NCI-H2227 treated with DMSO at 0.1 percent for 48 hours (cell line): ENCODE data around the gene UBTD2.

Experiments
- DNase-seq: peaks from one replicate; lab custom pipeline; 2025; lab: John Stamatoyannopoulos, UW

UBTD2 gene

DNA sequence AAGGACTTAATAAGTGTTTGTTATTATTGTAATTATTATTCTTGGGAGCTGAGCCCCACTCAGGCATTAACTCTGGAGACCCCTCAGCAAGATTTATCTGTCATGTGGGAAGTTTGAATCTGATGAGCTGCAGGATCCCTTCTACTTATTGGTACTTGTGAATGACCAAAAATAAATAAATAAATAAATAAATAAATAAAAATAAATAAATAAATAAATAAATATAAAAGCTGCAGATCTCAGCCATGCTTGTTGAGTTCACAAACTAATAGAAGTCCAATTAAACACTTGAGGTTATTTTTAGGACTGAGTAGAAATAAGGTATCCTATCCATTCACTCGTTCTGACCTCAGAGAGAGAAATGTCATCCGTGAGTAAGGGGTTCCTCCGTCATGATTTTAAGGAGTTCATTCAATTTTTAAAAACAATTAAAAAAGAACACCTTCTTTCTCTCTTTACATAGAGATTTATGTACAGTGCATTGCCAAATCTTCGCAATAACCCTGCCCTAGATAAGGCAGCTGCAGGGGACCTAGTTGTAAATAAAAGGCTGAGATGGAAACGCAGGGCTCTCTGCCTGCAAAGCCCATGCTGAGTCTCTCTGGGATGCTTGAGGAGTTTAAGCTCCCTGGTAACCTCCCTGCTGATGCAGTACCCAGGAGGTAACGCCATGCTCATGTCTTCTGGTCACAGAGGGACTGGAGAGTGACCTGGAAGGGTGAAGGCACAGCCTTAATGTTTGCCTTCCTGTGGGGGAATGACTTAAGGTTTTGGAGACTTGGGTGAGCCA lies 88.4 kb downstream of the UBTD2 start:
- no peak for DNase-seq

DNA sequence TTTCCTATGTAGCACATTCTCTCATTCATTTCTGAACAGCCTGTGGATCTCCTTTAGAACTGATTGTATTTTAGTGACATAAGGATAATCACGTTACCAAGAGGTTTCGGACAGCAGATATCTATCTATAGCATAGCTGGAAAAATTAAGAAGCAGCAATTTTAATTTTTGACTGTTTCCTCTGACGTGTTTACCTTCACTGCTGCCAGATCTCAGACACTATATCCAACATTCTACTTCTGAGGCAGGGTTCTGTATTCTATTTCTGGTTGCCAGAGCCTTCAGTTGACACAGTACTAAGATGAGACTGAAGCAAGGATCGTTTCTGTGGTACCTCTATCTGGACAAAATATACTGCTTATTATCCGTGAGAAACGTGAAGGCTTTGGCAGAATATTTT lies 89.7 kb downstream of the UBTD2 start, which contains the start of gene EFCAB9:
EFCAB9 (plus strand) TSS at position 301 of the 400 bp plus-strand sequence; CDS start at position 302, 1 bp downstream.
- DNase-seq: no peak

DNA sequence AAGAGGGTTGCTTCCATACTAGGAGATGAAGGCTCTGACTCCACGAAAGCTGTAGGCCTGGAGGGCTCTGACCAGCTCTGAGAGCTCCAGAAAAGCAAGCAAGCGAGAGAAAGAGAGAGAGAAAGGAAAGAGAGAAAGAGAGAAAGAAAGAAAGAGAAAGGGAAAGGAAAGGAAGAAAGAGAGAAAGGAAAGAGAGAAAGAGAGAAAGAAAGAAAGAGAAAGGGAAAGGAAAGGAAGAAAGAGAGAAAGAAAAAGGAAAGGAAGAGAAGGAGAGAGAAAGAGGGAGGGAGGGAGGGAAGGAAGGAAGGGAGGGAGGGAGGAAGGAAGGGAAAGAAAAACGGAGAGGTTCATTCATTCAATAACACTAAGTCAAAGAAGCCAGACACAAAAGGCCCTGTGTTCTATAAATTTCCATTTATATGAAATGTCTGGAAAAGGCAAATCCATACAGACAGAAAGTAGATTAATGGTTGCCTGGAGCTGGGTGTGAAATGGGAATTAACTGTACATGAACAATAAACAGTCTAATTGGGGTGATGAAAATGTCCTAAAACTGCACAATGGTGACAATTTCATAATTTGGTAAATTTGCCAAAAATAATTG lies 93.8 kb downstream of the UBTD2 start:
- no peak for DNase-seq

DNA sequence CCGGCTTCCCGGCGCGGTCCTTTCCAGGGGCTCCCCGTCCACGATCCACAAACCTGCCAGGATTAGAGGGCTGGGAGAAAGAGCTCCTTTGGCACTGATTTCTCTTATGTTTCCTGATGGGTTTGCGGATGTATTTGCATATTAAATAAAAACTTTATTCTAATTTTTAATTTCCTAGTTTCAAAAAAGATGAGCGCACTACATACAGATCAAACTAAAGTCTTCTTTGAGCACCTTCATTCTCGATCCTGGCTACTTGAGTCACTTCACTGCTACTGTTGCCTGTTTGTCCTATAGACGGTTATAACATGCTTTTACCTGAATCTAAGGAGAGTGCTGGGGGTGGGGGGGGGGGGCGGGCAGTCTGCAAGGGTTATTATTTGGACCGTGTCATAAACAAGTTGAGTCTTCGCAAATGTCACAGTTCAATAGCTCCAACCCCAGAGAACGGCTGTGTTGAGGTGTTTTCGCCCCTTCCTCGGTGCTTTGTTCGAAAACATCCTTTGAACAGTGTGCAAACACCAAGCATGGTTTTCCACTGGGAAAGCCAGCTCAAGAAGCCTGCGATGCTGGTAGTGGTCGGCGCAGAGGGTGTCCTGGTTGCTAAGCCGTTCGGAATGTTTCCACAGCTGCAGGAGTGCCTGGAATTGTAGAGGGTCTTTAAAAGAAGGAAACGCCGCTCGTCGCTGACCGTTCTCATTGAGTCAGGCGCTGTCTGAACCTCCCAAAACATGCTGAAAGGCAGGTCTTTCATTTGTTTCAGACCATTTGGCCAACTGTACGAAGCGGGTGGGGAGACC lies 94.5 kb downstream of the UBTD2 start:
- DNase-seq: peak; percentile 29

DNA sequence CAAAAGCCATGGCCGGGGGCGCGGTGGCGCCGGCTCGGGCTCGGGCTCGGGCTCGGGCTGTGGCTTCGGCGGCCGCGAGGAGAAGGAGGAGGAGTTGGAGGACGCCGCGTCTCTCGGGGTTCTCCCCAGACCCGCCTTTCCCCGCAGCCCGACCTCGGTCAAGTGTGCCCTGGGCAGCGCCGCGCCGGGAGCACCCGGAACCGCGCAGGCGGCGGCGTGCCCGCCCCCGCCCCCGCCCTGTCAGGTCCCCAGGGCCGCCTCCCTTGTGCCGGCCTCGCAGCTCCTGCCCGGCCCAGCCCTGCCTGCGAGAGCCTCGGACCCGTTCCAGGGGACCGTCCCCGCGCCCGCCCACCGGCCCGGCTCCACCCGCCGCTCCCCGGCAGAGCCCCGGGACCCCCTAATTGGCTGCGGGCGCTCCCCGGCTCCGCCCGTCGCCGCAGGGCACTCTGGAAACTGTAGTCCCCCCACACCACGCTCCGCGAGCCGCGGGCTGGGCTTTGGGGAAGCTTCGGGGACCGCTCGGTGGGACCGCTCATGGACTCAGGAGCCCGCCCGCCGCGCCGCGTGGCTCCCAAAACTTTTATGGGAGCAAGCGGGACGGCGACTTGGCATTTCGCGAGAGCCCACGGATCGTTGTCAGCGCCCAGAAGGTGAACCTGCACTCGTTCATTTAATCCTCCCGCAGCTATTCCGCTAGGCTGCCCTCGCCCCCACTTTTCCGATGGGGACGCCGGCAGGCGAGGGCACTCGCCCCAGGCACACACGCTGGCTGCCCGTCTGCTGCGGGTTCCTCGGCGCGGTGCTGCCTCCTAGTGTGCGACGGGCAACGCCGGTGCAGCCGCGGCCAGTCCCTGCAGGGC lies 95.3 kb downstream of the UBTD2 start, which contains the start of gene STK10:
STK10 (minus strand) TSS at position 192 of the 860 bp plus-strand sequence; CDS start at position 10, 182 bp downstream.
- DNase-seq: peak; percentile 73

DNA sequence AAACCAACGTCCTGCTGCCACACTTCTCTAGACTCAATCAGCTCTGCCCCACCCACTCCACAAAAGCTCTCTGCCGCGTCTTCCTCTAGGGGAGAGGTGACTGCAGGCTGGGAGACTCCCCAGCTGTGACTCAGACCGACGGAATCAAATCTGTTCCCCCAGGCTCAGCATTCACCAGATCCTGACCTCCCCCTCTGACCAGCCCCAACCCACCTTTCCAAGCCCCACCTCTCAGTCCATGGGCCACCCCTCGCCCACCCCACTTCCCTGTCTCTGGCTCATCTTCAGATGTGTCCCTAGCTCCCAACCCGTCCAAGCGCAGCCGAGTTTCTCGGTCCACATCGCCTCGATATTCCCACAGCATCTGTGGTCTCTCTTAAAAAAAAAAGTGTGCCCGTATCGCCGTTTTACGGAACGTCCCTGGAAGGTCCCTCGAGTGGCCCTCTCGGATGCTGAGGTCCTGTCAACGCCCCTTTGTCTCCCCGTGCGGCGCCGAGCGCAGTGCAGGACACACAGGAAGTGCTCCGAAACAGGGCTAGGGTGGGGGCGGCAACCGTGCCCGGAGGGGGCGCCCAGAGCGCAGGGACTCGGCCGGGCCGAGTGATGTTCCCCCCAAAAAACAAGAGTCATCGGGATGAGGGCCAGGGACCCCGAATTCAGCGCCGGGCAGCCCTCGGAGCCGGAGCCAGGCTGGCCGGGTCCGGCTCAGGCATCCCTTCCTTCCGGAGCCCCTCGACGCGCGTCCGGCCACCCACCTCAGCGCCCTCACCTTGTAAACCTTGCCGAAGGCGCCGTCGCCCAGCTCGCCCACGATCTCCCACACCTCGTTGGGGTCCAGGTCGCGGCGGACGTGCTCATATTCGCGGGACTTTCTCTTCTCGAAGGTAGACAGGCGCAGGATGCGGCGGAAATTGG lies 96.2 kb downstream of the UBTD2 start:
- DNase-seq: peak; percentile 3

DNA sequence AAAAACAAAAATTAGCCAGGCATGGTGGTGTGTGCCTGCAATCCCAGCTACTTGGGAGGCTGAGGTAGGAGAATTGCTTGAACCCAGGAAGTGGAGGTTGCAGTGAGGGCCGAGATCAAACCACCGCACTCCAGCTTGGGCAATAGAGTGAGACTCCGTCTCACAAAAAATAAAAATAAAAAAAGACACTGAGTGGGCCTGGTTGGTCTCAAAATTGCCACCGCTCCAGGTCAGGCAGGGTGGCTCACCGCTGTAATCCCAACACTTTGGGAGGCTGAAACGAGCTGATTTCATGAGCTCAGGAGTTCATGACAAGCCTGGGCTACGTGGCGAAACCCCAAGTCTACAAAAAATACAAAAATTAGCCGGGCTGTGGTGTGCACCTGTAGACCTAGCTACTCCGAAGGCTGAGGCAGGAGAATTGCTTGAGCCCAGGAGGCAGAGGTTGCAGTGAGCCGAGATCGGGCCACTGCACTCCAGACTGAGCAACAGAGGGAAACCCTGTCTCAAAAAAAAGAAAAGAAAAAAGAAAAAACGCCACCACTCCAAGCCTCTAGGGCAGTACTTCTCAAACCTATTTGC lies 97.4 kb downstream of the UBTD2 start:
- no peak for DNase-seq

DNA sequence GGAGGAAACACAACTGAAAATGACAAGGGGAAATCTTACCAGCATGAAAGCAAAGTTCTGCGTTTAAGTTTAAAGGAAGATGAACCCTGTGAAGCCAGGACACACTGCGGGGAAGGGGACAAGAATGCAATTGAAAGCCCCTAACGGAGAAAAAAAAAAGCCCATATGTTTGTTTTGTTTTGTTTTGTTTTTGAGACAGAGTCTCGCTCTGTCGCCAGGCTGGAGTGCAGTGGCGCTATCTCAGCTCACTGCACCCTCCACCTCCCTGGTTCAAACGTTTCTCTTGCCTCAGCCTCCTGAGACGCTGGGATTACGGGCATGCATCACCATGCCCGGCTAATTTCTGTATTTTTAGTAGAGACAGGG lies 98.5 kb downstream of the UBTD2 start:
- no peak for DNase-seq

DNA sequence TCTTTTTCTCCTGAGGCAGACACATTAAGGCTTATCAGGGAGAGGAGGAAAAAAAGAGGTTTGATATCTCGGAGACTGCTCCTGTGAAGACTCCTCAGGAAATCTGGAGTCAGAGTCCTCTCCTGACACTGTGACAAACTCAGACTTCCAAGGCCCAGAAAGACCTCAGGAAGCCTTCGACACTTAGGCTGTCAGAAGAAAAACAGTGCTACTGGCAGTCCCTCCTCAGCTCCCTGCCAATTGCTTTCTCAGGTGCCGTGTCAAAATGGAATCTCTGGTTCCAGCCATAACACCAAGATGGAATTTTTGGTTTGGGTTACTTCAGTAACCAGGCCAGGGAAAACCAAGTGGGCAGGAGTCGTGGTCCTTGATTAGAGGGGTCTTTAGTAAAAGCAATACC lies 99.7 kb downstream of the UBTD2 start:
- no peak for DNase-seq

DNA sequence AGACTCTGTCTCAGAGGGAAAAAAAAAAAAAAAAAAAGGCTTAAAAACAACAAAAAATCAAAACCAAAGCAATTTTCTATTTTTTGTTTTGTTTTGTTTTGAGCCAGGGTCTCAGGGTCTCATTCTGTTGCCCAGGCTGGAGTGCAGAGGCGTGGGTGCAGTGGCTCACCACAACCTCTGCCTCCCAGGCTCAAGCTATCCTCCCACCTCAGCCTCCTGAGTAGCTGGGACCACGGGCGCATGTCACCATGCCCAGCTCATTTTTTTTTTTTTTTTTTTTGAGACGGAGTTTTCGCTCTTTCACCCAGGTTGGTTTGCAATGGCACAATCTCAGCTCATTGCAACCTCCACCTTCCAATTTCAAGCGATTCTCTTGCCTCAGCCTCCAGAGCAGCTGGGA lies 101.3 kb downstream of the UBTD2 start:
- DNase-seq: no peak

DNA sequence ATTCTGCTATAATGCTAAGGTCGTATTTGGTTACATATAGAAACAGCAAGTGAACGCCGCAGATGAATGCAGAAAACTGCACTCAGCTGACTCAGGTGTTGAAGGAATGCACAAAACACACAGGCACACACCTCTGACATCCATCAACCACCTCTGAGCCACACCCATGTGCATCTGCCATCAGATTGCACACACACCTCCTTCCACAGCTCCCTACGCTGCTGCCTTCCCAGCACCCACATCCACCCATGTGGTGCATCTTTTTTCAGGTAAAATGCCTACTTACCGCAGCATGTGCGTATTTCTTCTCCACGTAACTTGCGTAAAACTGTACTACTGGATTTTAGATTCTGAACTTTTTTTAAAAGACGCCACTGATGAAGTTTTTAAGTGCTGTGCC lies 102.6 kb downstream of the UBTD2 start:
- DNase-seq: no peak

DNA sequence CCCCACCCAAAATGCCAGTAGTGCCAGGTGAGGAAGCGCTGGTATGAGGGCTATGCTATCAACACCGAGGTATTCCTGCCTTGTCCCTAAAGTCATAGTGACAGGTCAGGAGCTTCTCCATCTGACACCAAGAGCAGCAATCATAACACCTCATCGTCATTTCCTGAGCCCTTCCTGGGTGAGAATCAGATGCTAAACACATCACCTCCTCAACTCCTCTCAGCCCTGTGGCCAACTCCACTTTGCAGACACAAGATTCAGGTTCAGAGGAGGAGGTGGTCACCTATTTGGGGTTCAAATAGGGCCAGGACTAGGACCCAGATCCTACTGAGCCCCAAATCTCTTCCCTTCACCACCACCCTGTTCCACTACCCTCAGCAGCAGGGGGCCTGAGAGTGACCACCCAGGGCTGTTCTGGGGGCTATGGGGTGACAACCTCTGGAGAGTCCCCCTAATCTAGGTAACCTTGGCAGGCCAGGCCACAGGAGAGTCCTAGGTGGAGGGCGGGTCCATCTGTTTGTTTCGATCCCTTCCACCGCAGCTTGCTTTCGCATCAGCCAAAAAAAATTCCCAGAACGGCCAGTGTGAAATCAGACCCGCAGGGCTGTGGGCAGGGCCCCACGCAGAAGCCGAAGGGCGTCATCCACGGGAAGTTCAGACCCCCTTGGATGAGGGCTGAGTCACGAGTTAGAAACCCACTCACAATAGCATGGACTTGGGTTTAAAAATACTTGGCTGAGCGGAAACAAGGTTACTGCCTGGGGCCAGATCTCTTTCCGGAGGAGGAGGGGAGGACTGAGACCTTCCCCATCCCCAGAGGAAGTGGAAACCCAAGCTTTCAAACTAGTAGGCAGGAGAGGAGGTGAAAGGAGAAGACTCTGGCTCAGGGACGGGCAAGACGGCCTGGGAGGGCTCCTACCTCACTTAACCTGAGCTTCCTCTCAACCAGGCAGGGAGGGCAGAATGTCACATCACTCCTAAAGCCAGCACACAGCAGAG lies 104.3 kb downstream of the UBTD2 start:
- DNase-seq: no peak

DNA sequence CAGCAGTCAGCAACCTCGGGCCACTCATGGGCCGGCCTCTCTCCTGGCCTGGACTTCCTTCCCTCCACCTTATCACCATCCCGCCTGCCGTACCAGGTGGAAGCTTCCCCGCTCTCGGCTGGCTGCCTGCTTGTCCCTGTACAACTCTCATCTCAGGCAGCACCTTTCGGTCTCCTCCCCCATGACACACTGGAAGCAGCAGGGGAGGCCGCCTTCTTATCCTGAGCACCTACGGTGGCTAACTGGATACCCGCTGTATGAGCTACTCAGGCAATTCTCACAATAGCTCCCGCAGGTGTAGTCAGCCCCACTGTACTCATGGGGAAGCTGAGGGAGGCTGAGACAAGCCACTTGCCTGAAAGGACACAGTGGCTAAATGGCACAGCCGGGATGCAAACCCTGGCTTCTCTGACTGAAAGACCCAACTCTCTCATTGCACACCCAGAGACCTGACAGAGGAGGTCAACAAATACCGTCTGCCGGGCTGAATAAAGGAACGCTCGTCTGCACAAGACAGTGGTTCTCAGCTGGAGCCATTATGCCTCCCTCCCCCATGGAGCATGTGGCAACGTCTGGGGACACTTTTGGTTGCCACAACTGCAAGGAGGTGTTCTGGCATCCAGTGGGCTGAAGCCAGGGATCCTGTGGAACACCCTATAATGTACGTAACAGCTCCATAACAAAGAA lies 105.1 kb downstream of the UBTD2 start:
- DNase-seq: no peak

DNA sequence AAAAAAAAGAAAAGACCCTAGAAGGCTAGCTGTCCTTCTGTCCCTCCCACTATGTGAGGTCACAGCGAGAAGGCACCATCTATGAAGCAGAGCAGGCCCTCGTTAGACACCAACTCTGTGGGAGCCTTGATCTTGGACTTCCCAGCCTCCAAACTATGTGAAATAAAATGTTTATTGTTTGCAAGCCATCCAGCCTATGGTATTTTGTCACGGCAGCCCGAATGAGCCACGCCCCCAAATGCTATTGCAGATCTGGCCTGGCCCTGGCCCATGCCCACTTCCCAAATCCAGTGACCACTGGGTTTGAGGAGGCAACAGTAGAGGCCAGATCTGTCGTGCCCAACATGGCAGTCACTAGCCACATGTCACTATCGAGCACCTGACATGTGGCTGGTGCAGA lies 106.4 kb downstream of the UBTD2 start:
- no peak for DNase-seq

DNA sequence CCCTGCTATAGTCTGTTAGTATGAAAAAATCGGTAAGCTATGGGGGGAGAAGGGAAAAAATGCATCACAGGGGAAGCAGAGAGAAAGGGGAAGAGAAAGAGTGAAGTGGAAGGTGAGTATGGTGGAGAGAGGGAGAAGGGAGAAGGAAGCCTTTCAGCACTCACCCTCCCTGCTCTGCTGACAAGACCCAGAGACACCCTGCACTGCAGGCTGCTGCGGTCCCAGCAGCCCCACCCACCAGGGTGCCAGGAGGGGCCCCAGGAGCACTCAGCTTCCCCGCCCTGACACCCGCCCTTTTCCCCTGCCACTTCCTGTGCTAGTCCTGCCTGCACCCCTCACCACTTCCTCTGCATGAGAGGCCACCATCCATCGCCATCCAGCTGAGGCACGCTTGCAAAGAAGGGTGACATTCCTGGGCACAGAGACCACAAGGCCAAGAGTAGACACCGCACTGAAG lies 108.3 kb downstream of the UBTD2 start:
- no peak for DNase-seq

DNA sequence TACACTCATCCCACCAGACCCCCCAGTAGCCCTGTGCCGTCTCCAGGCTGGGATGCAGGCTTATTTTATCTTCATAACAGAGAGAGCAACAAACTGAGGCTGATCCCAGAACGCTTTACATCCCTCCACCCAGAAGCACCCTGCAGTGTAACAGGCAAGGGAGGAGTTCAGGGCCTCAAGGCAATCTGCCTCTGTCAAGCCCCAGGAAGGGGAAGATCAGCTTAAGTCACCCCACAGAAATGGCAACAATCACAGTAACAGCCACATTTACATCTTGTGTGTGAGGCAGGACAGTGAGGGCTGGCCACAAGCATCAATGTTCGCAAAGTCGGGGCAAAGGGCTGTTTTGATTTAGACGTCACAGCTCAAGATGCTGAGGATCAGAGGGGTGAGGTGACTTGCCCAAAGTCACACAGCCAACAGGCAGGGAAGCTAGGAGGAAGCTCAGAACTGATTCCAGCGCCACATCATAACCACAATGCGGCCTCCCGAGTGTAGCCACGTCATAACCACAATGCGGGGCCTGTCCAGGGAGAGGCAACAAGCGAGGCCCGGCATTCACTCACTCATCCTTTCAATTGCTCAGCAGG lies 109.9 kb downstream of the UBTD2 start:
- DNase-seq: no peak

DNA sequence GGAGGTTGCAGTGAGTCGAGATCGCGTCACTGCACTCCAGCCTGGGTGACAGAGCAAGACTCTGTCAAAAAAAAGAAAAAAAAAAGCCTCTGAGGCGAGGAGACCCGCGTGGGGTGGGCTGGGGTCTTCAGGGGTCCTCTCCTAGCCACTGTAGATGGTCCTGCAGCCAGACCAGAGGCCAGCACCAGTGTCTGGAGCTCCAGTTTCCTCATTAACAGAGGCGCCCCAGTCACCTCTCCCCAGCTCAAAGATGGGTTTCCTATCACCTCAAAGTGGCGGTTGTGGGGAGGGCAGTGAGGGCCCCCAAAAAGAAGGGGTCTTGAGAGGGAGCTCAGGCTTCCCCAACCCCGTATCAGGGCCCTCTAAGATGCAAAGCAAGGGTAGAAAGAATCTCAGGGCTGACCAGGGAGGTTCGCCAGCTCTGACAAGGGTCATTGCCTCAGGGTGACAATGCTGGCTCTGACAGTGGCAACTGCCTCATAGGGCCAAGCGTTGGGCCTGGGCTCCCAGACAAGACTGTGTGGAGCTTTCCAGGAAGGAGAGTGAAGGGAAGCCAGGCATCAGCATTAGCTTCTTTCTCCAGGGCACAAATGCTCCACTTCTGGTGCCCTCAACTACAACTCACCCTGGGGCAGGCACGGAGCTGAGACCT lies 110.5 kb downstream of the UBTD2 start:
- no peak for DNase-seq
